Measurements from ENCODE around the gene PPP5C.
"Not testable (repeated sequence)": the region's sequence is repeated elsewhere in the genome, so short reads cannot be mapped to it uniquely, and the experiment has no call there.

The PPP5C gene

DNA sequence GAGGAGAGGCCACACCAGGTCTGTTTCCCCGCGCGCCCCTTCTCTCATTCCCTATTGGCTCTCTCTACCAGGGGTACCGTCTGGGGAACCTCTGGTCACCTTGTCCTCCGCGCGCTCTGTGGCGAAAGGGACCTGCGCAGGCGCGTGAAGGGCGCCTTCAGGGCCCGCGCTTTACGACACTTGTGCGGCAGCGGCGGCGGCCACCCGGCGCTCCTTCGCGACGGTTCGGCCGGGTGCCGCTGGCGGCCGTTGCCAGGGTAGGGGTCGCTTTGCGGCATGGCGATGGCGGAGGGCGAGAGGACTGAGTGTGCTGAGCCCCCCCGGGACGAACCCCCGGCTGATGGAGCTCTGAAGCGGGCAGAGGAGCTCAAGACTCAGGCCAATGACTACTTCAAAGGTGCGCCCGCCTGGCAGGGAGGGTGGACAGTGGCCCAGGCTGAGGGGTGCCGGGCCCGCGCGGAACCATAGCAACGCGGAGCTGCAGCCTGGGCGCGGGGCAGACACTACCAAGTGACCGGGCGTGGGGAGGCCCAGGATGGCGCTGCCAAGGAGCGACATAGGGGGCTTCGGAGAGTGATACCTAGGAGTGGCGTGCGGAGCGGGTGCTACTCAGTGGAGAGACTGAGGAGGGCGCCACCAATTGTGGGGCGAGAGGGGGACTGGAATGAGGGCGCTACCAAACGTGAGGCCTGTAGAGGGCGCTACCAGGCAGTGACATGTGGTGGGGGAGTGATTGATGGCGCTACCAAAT lies at the start of gene PPP5C:
Gene PPP5C, plus strand, starts transcription at position 267 of the 751 bp plus-strand sequence. Its CDS starts 10 bp downstream, at position 277.
- DNase-seq, result peak; percentile 96

GRCh38 chr19:46297700-46298478 lies 49.0 kb upstream of the PPP5C start:
- DNase-seq, result no peak

DNA sequence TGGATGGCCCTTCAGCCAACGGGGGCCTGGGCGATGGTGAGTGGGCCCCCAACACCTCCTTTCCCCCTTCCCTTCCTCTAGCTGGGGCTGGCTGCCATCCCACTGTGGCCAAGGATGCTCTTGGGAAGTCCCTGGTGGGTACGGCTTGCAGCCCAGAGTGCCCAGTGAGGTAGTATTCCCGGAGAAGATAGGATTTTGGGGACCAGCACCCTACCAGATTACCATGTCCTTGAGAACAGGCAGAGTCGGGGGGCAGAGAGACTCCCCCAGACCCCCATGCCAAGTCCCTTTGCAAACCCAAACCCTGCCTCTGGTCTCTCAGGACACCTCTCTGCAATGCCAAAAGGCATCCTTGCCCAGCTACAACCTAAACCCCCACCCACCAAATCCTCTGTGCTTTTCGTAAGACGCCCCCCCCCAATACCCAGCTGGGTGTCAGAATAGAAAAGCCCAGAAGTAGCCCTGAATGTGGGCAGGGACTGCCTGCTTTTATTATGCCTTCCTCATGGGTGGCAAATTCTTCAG lies 48.3 kb upstream of the PPP5C start:
- DNase-seq, result no peak

DNA sequence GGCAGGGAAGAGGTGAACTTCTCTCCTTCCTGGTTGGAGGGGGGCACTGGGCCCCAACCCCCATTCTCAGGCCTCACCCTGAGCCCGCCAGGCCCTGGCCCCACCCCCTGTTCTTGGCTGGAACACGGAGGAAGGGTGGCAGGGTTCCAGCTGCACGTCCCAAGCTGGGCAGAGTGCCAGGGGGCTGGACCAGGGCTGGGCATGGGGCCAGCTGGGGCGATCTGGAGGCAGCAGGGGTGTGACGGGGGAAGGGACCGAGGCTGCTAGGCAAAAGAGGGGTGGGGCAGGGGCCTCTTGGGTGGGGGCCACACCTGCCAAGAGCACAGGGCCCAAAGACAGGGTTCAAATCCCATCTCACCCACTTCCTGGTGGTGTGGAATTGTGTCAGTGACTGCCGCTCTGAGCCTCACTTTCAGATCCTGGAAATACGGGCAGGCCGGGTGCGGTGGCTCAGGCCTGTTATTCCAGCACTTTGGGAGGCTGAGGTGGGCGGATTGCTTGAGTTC lies 47.8 kb upstream of the PPP5C start:
- DNase-seq, result peak; percentile 84

DNA sequence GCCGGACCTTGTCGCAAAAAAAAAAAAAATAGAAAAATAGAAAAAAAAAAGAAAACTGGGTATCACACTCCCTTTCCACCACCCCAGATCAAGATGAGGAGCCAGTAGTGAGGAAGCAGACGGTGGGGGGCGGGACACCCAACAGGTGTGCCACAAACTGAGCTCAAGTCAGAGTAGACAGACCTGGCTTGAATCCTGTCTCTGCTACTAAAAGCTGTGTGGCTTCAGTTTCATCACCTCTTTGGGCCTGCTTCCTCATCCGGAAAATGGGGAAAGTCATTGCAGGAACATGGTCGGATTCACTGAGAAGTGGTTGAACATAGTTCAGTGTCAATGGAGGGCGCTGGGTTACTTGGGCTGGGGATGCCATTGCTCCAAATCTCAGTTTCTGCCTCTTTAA lies 47.2 kb upstream of the PPP5C start:
- DNase-seq, result no peak

DNA sequence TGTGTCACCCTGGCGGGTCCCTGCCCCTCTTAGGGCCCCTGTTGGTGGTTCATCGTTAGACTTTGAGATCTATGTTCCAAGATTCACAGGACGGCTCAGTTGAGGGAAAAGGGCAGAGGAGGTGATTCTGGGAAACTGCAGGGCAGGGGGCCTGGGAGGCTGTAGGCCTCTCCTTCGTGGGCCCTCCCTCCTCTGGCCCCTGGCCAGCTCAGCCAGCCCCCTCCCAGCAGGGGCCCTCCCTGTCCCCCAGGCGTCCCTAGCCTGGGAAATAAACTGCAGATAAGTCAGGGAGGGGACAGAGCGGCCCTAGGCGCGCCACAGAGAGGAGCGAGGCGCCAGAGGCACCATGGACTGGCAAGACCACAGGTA lies 43.6 kb upstream of the PPP5C start:
- no peak for DNase-seq

GRCh38 chr19:46303691-46304397 lies 43.0 kb upstream of the PPP5C start:
- peak; percentile 68 for DNase-seq

DNA sequence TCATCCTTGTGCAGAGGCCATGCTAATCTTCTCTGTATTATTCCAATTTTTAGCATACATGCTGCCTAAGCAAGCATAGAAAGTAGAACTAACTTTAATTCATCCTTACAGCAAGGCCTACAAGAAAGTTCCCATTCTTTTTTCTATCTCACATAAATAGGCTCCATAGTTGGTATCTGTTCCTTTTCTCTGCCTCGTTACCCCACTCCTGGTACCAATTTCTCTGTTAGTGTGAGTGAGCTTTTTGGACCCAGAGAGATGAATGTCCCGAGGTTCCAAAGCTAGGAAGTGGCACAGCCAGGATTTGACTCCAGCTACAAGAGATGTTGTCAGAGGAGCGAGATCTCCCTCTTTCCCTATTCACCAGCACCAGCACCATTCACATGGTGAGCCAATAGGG lies 40.4 kb upstream of the PPP5C start:
- no peak for DNase-seq

DNA sequence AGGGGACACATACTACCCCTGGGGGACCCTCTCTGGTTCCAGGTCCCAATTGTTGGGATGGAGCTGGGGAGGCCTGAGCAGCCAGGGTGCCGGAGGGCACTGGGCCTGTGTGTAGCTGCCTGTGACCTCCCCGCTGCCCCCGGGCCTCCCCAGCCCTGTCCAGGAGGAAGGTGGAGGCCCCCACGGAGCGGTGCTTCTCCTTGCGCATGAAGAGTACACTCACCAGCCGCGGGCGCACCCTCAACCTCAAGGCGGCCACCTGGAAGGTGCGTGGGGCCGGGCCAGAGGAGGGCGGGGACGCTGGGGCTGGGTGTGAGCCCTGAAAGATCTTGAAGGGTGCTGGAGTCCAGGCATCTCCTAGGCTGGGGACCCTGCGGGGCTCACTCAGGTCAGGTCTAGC lies 38.4 kb upstream of the PPP5C start:
- DNase-seq, result no peak

- DNase-seq, result no peak
Observed at GRCh38 chr19:46309056-46309455, 37.8 kb upstream of the PPP5C start.

DNA sequence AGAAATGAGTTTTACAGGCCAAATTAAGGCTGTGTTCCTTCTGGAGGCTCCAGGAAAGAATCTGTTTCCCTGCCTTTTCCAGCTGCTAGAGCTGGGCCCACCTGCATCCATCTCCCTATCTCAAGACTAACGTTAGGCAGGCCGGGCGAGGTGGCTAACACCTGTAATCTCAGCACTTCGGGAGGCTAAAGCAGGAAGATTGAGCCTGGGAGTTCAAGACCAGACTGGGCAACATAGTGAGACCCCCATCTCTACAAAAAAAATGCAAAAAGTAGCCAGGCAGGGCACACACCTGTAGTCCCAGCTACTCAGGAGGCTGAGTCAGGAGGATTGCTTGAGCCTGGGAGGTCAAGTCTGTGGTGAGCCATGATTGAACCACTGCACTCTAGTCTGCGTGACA lies 35.4 kb upstream of the PPP5C start:
- DNase-seq, result no peak

DNA sequence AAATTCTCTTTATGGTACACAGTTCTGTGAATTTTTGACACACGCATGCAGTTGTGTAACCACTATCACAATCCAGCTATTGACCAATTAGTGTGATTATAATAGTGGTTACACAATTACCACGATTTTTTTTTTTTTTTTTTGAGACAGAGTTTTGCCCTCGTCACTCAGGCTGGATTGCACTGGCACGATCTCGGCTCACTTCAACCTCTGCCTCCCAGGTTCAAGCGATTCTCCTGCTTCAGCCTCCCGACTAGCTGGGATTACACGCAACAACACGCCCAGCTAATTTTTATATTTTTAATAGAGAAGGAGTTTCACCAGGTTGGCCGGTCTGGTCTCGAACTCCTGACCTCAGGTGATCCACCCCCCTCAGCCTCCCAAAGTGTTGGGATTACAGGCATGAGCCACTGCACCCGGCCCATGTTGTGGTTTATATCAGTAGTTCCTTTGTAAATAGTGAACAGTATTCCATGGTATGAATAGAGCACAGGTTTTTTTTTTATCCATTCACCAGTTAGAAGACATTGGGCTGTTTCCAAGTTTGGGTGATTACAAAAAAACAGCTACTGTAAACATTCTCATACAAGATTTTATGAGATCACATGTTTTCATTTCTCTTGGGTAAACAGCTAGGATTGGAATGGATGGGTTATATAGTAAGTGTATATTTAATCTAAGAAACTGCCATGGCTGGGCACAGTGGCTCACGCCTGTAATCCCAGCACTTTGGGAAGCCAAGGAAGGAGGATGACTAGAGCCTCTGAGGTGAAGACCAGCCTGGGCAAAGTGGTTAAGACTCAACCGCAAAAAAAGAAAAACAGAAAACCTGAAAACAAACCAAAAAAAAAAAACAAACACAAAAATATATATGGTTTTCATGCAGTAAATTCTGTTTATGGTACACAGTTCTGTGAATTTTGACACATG lies 33.1 kb upstream of the PPP5C start:
- DNase-seq, result not testable (repeated sequence)

- no peak for DNase-seq
Observed at GRCh38 chr19:46317339-46317738, 29.5 kb upstream of the PPP5C start.

DNA sequence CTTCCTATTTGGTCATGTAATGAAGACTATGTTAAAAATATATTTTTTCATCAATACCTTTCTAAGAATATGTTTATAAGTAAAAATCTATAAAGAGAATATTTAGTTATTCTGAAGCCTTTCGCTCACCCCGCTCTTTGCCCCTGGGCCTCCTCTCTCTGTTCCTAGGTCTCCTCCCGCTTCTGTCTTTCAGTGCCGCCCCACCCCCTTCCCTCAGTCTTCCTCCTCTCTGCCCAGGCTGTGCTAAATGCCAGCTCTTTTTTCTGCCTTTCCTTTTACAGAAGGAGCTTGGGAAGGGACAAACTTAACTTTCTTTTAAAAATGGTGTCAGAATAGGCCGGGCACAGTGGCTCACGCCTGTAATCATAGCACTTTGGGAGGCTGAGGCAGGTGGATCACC lies 27.3 kb upstream of the PPP5C start:
- DNase-seq, result no peak

GRCh38 chr19:46320559-46320958 lies 26.3 kb upstream of the PPP5C start:
- no peak for DNase-seq

DNA sequence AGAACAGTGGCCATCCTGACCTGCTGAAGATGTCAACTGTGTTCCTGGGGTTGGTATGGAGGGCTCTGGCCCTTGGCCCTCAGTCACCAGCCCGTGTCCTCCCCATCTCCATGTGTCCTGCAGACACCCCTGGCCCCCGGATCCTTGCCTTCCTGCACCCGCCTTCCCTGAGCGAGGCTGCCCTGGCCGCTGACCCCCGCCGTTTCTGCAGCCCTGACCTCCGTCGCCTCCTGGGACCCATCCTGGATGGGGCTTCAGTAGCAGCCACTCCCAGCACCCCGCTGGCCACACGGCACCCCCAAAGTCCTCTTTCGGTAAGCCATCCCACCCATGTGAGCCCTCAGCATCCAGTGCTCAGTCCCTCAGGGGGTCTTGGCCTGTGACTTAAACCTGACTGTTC lies 25.2 kb upstream of the PPP5C start:
- DNase-seq, result no peak

DNA sequence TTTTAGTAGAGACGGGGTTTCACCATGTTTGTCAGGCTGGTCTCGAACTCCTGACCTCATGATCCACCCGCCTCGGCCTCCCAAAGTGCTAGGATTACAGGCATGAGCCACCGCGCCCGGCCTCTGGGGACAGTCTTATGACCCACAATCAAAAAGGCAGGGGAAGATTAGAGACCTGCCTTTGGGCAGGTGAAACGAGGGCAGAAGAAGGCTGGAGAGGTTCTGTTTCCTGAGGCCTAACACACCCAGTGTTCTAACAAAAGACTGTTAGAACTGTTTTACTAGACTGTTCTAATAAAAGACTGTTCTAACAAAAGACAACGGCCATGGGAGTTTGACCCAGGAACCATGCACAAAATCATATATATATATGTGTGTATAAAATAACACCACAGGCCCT lies 23.7 kb upstream of the PPP5C start:
- not testable (repeated sequence) for DNase-seq

DNA sequence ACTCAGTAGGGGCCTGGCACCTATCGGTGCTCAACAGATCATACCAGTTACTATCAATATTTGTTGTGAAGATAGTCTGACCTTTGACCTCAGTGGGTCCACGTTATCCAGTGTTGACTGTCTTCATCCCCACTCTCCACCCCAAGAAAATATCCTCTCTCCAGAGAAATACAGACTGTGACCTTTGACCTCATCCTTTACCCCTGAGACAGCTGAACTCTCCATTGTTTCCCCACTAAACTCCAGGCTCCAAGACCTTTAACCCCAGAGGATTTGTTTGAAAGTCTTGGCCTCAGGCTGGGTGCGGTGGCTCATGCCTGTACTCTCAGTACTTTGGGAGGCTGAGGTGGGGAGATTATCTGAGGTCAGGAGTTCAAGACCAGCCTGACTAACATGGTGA lies 22.6 kb upstream of the PPP5C start:
- no peak for DNase-seq

DNA sequence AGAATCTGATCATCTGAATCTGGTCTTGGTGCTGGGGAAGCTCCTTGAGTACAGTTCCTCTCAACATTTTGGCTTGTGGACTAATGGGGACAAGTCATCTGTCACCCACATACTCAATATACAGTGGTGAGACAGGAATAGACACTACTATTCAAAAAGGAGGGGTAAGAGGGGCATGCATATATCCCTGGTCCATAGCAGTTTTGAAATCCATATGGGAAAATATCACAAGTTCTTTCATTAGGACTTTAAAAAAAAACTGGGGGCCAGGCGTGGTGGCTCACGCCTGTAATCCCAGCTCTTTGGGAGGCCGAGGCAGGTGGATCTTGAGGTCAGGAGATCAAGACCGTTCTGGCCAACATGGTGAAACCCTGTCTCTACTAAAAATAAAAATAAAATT lies 20.3 kb upstream of the PPP5C start:
- DNase-seq, result no peak

DNA sequence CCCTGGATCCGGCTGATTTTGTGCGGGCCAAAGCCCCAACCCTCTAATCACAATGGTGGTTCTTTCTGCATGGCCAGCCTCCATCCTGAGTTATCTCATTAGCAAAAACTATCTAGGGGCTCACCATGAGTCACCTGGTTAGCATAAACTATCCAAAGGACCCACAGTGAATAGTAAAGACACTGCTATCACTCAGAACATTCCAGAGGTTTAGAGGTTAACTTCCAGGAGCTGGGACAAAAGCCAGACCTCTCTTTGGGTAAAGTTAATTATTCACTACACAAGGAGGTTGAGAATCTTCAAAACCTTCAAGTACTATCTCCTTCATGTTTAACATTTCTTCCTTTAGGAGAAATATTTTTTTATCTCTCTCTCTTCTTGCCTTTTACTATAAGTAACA lies 18.8 kb upstream of the PPP5C start:
- no peak for DNase-seq

DNA sequence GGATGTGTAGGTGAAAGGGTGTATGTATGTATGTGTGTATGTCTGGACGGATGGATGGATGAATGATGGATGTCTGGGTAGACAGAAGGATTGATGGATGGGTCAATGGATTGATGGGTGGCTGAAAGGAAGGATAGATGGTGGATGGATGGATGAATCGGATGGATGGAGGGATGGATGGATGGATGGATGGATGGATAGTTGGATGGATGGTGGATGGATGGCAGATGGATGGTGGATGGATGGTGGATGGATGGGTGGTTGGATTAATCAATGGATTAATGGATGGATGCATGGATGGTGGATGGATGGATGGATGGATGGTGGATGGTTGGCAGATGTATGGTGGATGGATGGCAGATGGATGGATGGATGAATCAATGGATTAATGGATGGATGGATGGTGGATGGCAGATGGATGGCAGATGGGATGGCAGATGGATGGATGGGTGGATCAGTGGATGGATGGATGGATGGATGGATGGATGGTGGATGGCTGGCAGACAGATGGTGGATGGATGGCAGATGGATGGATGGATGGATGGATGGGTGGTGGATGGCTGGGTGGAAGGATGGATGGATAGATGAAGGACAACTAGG lies 16.5 kb upstream of the PPP5C start:
- no peak for DNase-seq

DNA sequence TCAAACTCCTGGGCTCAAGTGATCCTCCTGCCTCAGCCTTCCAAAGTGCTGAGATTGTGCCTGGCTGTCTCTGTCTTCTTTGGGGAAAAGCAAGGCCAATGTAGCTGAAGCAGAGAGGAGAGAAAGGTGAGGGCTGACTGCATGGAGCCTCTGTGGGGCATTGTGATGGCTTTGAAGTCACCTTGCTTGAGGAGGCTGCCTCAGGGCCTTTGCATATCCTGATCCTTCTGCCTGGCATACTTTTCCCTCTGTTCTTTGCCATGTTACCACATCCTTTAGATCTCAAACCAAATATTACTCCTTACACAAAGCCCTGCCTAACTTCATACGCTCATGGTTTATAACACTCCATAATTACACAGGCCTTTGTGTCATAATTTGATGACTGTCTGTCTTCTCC lies 9.4 kb upstream of the PPP5C start:
- no peak for DNase-seq

All from NCI-H146 (cell line).